OCI-LY1 (cell line): ENCODE data around the gene SLC22A2.
"Not testable (repeated sequence)": the region's sequence is repeated elsewhere in the genome, so short reads cannot be mapped to it uniquely, and the experiment has no call there.

ENCODE experiments used
- H2AFZ ChIP-seq: fragments of 200-600 bp; sonication (generic), shearing (Covaris generic); 2 replicates; pipeline ENCODE4 v1.6.0; 2014; ENCODE audit warnings: antibody characterized with exemption, mild to moderate bottlenecking, low read length
- H3F3A ChIP-seq: fragments of 200-600 bp; sonication (generic), shearing (Covaris generic); 2 replicates; pipeline ENCODE4 v1.6.0; 2014; ENCODE audit warnings: mild to moderate bottlenecking, antibody characterized with exemption, low read length, moderate library complexity; ENCODE audit not compliant: insufficient read depth
- H3K27ac ChIP-seq: fragments of 200-600 bp; sonication (generic); 2 replicates; pipeline ENCODE4 v1.5.1; 2014; ENCODE audit warnings: low read length, mixed run types, mild to moderate bottlenecking, low read depth; ENCODE audit not compliant: poor library complexity, severe bottlenecking
- H3K27me3 ChIP-seq: fragments of 200-600 bp; sonication (generic); 2 replicates; pipeline ENCODE4 v1.6.0; 2014; ENCODE audit warnings: antibody characterized with exemption, mild to moderate bottlenecking, low read length, moderate library complexity; ENCODE audit not compliant: insufficient read depth
- H3K36me3 ChIP-seq: fragments of 200-600 bp; sonication (generic); 2 replicates; pipeline ENCODE4 v1.6.1; 2014; ENCODE audit warnings: mild to moderate bottlenecking, antibody characterized with exemption, low read length, moderate library complexity, mixed read lengths; ENCODE audit not compliant: insufficient read depth
- H3K4me1 ChIP-seq: fragments of 200-600 bp; sonication (generic); 2 replicates; pipeline ENCODE4 v1.5.1; 2014; ENCODE audit warnings: mild to moderate bottlenecking, low read length, moderate library complexity; ENCODE audit not compliant: insufficient read depth, severe bottlenecking
- H3K4me2 ChIP-seq: fragments of 200-600 bp; sonication (generic), shearing (Covaris generic); 2 replicates; pipeline ENCODE4 v1.6.1; 2014; ENCODE audit warnings: low read length
- H3K4me3 ChIP-seq: fragments of 200-600 bp; sonication (generic); 2 replicates; pipeline ENCODE4 v1.5.1; 2014; ENCODE audit warnings: low read length, low read depth, mild to moderate bottlenecking, mixed read lengths; ENCODE audit not compliant: poor library complexity, severe bottlenecking
- H3K79me2 ChIP-seq: fragments of 200-600 bp; shearing (Covaris generic); 2 replicates; pipeline ENCODE4 v1.6.1; 2016; ENCODE audit warnings: mixed run types, low read length, mixed read lengths; ENCODE audit not compliant: insufficient read depth
- H3K9ac ChIP-seq: fragments of 200-600 bp; sonication (generic), shearing (Covaris generic); 2 replicates; pipeline ENCODE4 v1.6.1; 2014; ENCODE audit warnings: mild to moderate bottlenecking, low read length, mixed read lengths
- H3K9me2 ChIP-seq: fragments of 200-600 bp; sonication (generic), shearing (Covaris generic); 2 replicates; pipeline ENCODE4 v1.6.1; 2014; ENCODE audit warnings: low read depth, mild to moderate bottlenecking, low read length, mixed read lengths
- H3K9me3 ChIP-seq: fragments of 200-600 bp; shearing (Covaris generic); 2 replicates; pipeline ENCODE4 v1.6.1; 2014; ENCODE audit warnings: low read length, mixed read lengths
- H4K20me1 ChIP-seq: fragments of 200-600 bp; sonication (generic), shearing (Covaris generic); 2 replicates; pipeline ENCODE4 v1.6.0; 2016; ENCODE audit warnings: mild to moderate bottlenecking, low read length; ENCODE audit not compliant: insufficient read depth
- CTCF ChIP-seq: fragments of 200-600 bp; sonication (generic), shearing (Covaris generic); IDR thresholded peaks from 2 replicates; pipeline ENCODE4 v1.5.1; 2017; ENCODE audit warnings: mild to moderate bottlenecking, antibody characterized with exemption, low read length, moderate library complexity, mixed read lengths
- EZH2 ChIP-seq: fragments of 200-600 bp; sonication (generic), shearing (Covaris generic); IDR thresholded peaks from 2 replicates; pipeline ENCODE4 v1.8.0; 2017; ENCODE audit warnings: borderline replicate concordance, mixed run types, mild to moderate bottlenecking, antibody characterized with exemption, low read length, moderate library complexity, mixed read lengths

Gene SLC22A2

GRCh38 chr6:160238761-160239751 lies 19.6 kb downstream of the SLC22A2 start:
- no peak overlapping the region for H2AFZ ChIP-seq
- no peak overlapping the region for H3K4me3 ChIP-seq
- H3F3A ChIP-seq: no peaks in the 10 kb centered on the region
- no peaks in the 10 kb centered on the region for H3K79me2 ChIP-seq
- no peaks in the 10 kb centered on the region for H3K36me3 ChIP-seq
- no peak for TF ChIP-seq EZH2
- no peaks in the 10 kb centered on the region for H3K27me3 ChIP-seq
- no peak overlapping the region for H3K4me2 ChIP-seq
- H4K20me1 ChIP-seq: no peaks in the 10 kb centered on the region
- no peaks in the 10 kb centered on the region for H3K4me1 ChIP-seq
- H3K27ac ChIP-seq: no peak overlapping the region
- no peaks in the 10 kb centered on the region for H3K9me3 ChIP-seq
- H3K9ac ChIP-seq: no peak overlapping the region
- H3K9me2 ChIP-seq: no peaks in the 10 kb centered on the region

GRCh38 chr6:160238278-160238711 lies 20.3 kb downstream of the SLC22A2 start:
- no peak for TF ChIP-seq CTCF
- no peak for TF ChIP-seq EZH2
- no peaks in the 10 kb centered on the region for H3K4me1 ChIP-seq
- no peaks in the 10 kb centered on the region for H3K79me2 ChIP-seq
- H3K9me3 ChIP-seq: no peaks in the 10 kb centered on the region
- no peak overlapping the region for H2AFZ ChIP-seq
- H3K9ac ChIP-seq: no peak overlapping the region
- H3K27ac ChIP-seq: no peak overlapping the region
- no peaks in the 10 kb centered on the region for H3K36me3 ChIP-seq
- no peak overlapping the region for H3K4me2 ChIP-seq
- no peaks in the 10 kb centered on the region for H4K20me1 ChIP-seq
- no peaks in the 10 kb centered on the region for H3K27me3 ChIP-seq
- H3K9me2 ChIP-seq: no peaks in the 10 kb centered on the region
- no peaks in the 10 kb centered on the region for H3F3A ChIP-seq
- H3K4me3 ChIP-seq: no peak overlapping the region

GRCh38 chr6:160237597-160238275 lies 20.9 kb downstream of the SLC22A2 start:
- not testable (repeated sequence) for H2AFZ ChIP-seq, H3K36me3 ChIP-seq, H3K4me1 ChIP-seq, H3K79me2 ChIP-seq, H3K9ac ChIP-seq, H4K20me1 ChIP-seq, H3K27me3 ChIP-seq, H3K27ac ChIP-seq, H3K4me3 ChIP-seq, H3K4me2 ChIP-seq, H3K9me3 ChIP-seq, H3K9me2 ChIP-seq, H3F3A ChIP-seq

- H3F3A ChIP-seq, H3K36me3 ChIP-seq, H3K4me1 ChIP-seq, H3K27ac ChIP-seq, H3K4me3 ChIP-seq, H3K4me2 ChIP-seq, H3K9me2 ChIP-seq, H4K20me1 ChIP-seq, H3K79me2 ChIP-seq, H3K27me3 ChIP-seq, H3K9ac ChIP-seq, H3K9me3 ChIP-seq, H2AFZ ChIP-seq: not testable (repeated sequence)
Measured at GRCh38 chr6:160236235-160236872, 22.3 kb downstream of the SLC22A2 start.

GRCh38 chr6:160233950-160234640 lies 24.5 kb downstream of the SLC22A2 start:
- H3K79me2 ChIP-seq, H3K36me3 ChIP-seq, H3K9ac ChIP-seq, H3K27me3 ChIP-seq, H4K20me1 ChIP-seq, H3K4me1 ChIP-seq, H3K4me3 ChIP-seq, H3K9me3 ChIP-seq, H3K4me2 ChIP-seq, H3K9me2 ChIP-seq, H3K27ac ChIP-seq, H3F3A ChIP-seq, H2AFZ ChIP-seq: not testable (repeated sequence)
